WERI-Rb-1 (cell line): ENCODE measurements around the gene PRLR.

Experiments
- DNase-seq: peaks from one replicate; pipeline ENCODE4 v3.0.0-alpha.2; 2020
- H3K27ac ChIP-seq: fragments of 250-450 bp; sonication (Bioruptor Pico); 2 replicates; pipeline ENCODE4 v1.5.1; 2020; ENCODE audit warnings: mild to moderate bottlenecking, moderate library complexity
- H3K27me3 ChIP-seq: fragments of 250-450 bp; sonication (Bioruptor Pico); 2 replicates; pipeline ENCODE4 v1.5.1; 2021; ENCODE audit warnings: mild to moderate bottlenecking, low read depth, moderate library complexity; ENCODE audit not compliant: insufficient read depth, severe bottlenecking
- H3K36me3 ChIP-seq: fragments of 250-450 bp; sonication (Bioruptor Pico); 2 replicates; pipeline ENCODE4 v1.5.1; 2020; ENCODE audit warnings: mild to moderate bottlenecking, moderate library complexity
- H3K4me3 ChIP-seq: 2 replicates; pipeline ENCODE4 v1.5.1; 2011; ENCODE audit warnings: low read depth, mild to moderate bottlenecking, control low read depth, low read length
- H3K9me3 ChIP-seq: fragments of 250-450 bp; sonication (Bioruptor Pico); 2 replicates; pipeline ENCODE4 v1.5.1; 2021; ENCODE audit warnings: mild to moderate bottlenecking, moderate library complexity; ENCODE audit not compliant: severe bottlenecking
- TF ChIP-seq, protein P1 (sequence below): IDR thresholded peaks from 2 replicates; pipeline ENCODE4 v1.5.1; 2011; ENCODE audit warnings: low read depth, mild to moderate bottlenecking, control low read depth, inconsistent platforms, low read length

PRLR gene

GRCh38 chr5:35009657-35010056, 220.6 kb downstream of the PRLR start:
- no peak overlapping the region for H3K27ac ChIP-seq

DNA sequence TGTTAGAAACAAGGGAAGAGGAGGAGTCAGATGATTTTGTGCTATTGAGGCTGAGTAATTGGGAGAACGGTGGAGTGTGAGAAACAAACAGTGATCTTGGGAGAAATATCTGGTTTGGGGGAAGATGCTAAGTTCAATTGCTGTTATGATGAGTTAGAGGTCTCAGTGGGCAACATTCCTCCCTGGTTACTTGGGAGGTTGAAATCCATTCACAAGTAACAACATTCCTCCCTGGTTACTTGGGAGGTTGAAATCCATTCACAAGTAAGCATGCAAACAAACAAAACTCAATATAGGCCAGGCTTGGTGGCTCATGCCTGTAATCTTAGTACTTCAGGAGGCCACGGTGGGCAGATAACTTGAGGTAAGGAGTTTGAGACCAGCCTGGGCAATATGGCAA, 221.3 kb downstream of the PRLR start:
- Histone ChIP-seq H3K27me3 (peaks cover 69% of the 10 kb centered on the region), H3K36me3 (no peaks in the 10 kb centered on the region), H3K27ac (no peak overlapping the region), H3K4me3 (no peak overlapping the region), H3K9me3 (no peaks in the 10 kb centered on the region)
- DNase-seq = no peak
- TF ChIP-seq, protein P1, sequence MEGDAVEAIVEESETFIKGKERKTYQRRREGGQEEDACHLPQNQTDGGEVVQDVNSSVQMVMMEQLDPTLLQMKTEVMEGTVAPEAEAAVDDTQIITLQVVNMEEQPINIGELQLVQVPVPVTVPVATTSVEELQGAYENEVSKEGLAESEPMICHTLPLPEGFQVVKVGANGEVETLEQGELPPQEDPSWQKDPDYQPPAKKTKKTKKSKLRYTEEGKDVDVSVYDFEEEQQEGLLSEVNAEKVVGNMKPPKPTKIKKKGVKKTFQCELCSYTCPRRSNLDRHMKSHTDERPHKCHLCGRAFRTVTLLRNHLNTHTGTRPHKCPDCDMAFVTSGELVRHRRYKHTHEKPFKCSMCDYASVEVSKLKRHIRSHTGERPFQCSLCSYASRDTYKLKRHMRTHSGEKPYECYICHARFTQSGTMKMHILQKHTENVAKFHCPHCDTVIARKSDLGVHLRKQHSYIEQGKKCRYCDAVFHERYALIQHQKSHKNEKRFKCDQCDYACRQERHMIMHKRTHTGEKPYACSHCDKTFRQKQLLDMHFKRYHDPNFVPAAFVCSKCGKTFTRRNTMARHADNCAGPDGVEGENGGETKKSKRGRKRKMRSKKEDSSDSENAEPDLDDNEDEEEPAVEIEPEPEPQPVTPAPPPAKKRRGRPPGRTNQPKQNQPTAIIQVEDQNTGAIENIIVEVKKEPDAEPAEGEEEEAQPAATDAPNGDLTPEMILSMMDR = no peak

More at GRCh38 chr5:35009657-35010056, 220.6 kb downstream of the PRLR start:
- no peak for DNase-seq
- Histone ChIP-seq H3K27me3 (peaks cover 66% of the 10 kb centered on the region), H3K36me3 (no peaks in the 10 kb centered on the region), H3K4me3 (no peak overlapping the region), H3K9me3 (no peaks in the 10 kb centered on the region)
- TF ChIP-seq, protein P1 = no peak

DNA sequence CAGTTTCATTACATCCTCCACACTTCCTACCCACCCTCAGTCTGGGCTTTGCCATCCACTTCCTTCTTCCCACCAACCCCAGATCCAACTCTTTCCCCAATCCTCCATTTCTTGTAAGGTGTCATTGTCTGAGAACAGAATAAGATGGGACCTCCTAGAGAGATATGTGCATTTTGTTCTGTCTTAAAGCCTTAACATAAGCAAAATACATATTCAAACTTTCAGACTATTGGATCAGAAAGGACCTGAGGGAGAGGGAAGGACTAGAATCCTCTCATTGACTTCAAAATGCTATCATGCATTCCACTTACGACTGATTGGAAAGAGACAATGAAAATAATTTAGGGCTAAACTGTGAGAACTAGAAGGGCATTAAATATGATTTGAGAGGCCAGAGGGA, 225.5 kb downstream of the PRLR start:
- Histone ChIP-seq H3K9me3 (no peaks in the 10 kb centered on the region), H3K4me3 (no peak overlapping the region), H3K36me3 (no peaks in the 10 kb centered on the region), H3K27me3 (peaks cover 71% of the 10 kb centered on the region), H3K27ac (no peak overlapping the region)
- no peak for DNase-seq
- TF ChIP-seq, protein P1 = no peak

DNA sequence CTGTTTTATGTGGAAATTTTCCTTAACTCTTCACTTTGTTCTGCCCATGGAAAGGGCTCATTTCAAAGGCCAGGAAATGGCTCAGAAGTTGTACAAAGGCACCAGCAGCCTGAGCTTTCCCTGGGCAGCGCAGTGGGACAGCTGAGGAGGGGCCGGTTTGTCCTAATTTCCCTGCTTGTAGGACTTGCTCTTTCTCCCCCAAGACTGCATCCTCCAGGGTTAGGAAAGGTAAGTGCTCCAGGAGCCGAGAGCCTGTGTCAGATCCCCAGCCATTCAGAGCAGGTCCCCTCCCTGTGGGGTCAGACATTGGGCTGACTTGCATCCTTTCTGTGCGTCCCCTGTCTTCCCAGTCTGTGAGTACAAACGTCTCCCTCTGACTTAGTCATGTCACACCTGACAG, 226.1 kb downstream of the PRLR start:
- no peak overlapping the region for H3K27ac ChIP-seq
- no peak for DNase-seq
- H3K4me3 ChIP-seq = no peak overlapping the region
- H3K36me3 ChIP-seq = no peaks in the 10 kb centered on the region
- TF ChIP-seq, protein P1 = no peak
- H3K9me3 ChIP-seq = no peaks in the 10 kb centered on the region
- H3K27me3 ChIP-seq = peaks cover 69% of the 10 kb centered on the region

GRCh38 chr5:35003018-35003957, 227.0 kb downstream of the PRLR start:
- peak; percentile 54 for DNase-seq
- no peaks in the 10 kb centered on the region for H3K36me3 ChIP-seq
- no peaks in the 10 kb centered on the region for H3K9me3 ChIP-seq
- H3K27me3 ChIP-seq = peaks cover 61% of the 10 kb centered on the region
- TF ChIP-seq, protein P1 = peak; percentile 82
- no peak overlapping the region for H3K4me3 ChIP-seq
- no peak overlapping the region for H3K27ac ChIP-seq

DNA sequence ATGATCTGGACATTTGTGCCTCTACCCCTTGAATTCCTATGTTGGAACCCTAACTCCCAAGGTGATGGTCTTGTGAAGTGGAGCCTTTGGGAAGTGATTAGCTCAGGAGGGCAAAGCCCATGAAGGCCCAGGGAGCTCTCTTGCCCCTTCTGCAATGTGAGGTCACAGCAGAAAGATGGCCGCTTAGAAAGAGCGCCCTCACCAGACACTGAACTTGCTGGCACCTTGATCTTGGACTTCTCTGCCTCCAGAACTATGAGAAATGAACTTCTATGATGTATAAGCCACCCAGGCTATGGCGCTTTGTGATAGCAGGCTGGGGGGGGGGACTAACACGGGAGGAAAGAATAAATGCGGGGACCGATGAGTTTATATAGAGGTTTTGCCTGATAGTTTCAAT, 227.8 kb downstream of the PRLR start:
- Histone ChIP-seq H3K9me3 (no peaks in the 10 kb centered on the region), H3K27ac (no peak overlapping the region), H3K36me3 (no peaks in the 10 kb centered on the region), H3K27me3 (peaks cover 53% of the 10 kb centered on the region), H3K4me3 (no peak overlapping the region)
- no peak for DNase-seq
- TF ChIP-seq, protein P1 = no peak
